Spleen (tissue), 11 donors: ENCODE data around the gene FRAS1. TPM values are rescaled to one million over a fixed set of nuclear protein-coding genes. Genes with fewer than 3 reads are reported as not detected.

Source experiments
- DNase-seq: peaks from one replicate; pipeline ENCODE4 v3.0.0-alpha.2; 2020
- H3K27ac ChIP-seq, 8 donors: fragments of 200-600 bp; sonication (generic) in 7 of 8; 1 replicate in 4 of 8; 2 replicates in 4 of 8; pipeline versions ENCODE4 v1.5.0 to v1.8.0; 2016 to 2021; ENCODE audit warnings: inconsistent platforms in 4 of 8, mild to moderate bottlenecking in 4 of 8, moderate library complexity in 1 of 8
- H3K27me3 ChIP-seq, 7 donors: fragments of 200-600 bp; sonication (generic) in 6 of 7; replicated peaks in 1 of 7; 1 replicate in 4 of 7; 2 replicates in 3 of 7; pipeline versions ENCODE4 v1.5.0 to v1.8.0; 2016 to 2021; ENCODE audit warnings: inconsistent platforms in 3 of 7, mild to moderate bottlenecking in 1 of 7
- H3K36me3 ChIP-seq, 6 donors: fragments of 200-600 bp; sonication (generic) in 5 of 6; 1 replicate in 4 of 6; 2 replicates in 2 of 6; pipeline versions ENCODE4 v1.5.0 to v1.8.0; 2016 to 2021; ENCODE audit warnings: inconsistent platforms in 2 of 6
- H3K4me1 ChIP-seq, 6 donors: fragments of 200-600 bp; sonication (generic) in 5 of 6; 1 replicate in 3 of 6; 2 replicates in 3 of 6; pipeline versions ENCODE4 v1.5.0 to v1.8.0; 2016 to 2021; ENCODE audit warnings: inconsistent platforms in 3 of 6
- H3K4me3 ChIP-seq, 8 donors: fragments of 200-600 bp; sonication (generic) in 7 of 8; 1 replicate in 4 of 8; 2 replicates in 4 of 8; pipeline versions ENCODE4 v1.5.0 to v1.8.0; 2016 to 2021; ENCODE audit warnings: inconsistent platforms in 4 of 8, mild to moderate bottlenecking in 4 of 8, moderate library complexity in 2 of 8
- H3K9me3 ChIP-seq, 8 donors: fragments of 200-600 bp; sonication (generic) in 7 of 8; 1 replicate in 4 of 8; 2 replicates in 4 of 8; pipeline versions ENCODE4 v1.5.0 to v1.8.0; 2016 to 2021; ENCODE audit warnings: inconsistent platforms in 4 of 8
- POLR2A ChIP-seq, 3 donors: fragments of 450-650 bp; IDR thresholded peaks; one replicate each; pipeline ENCODE4 v1.5.1; 2017; ENCODE audit warnings: antibody characterized with exemption in 3 of 3, mild to moderate bottlenecking in 1 of 3
- POLR2AphosphoS5 ChIP-seq, 3 donors: sonication (generic); formaldehyde crosslinking; IDR thresholded peaks; one replicate each; pipeline ENCODE4 v1.5.1; 2017; ENCODE audit warnings: antibody characterized with exemption in 3 of 3
- WGBS, 5 donors: extraction: QIAGEN DNeasy Blood & Tissue Kit in 3 of 5; methylation state at CpG; one replicate each; pipeline versions ENCODE4 v1.1.5 to v1.1.7; 2013 to 2018; 5-methylcytosine and 5-hydroxymethylcytosine counted together
- intact Hi-C: fragments of 100-400 bp; cut with DNase I; formaldehyde crosslinking; loops from one replicate; pipeline ENCODE4 v1.15.0; 2023; ENCODE audit warnings: low total_unique reads
- polyA plus RNA-seq, 3 donors: library from polyadenylated mRNA; stranded (reverse); fragments of 200-250 nt; gene quantifications; one replicate each; pipeline ENCODE4 v1.2.1, GENCODE V29; 2013
- total RNA-seq, 7 donors: library from RNA; depleted of rRNA in 3 of 7; stranded (reverse); fragments of >200 nt in 3 of 7; fragmentation: NEBNext Ultra II Directional in 4 of 7; extraction: Animal tissue kit (Norgen Biotek cat#: 25700) in 4 of 7; gene quantifications; one replicate each; pipeline versions ENCODE4 v1.1.0 to v1.2.1, GENCODE V29; 2016 to 2021
- TF ChIP-seq, protein P1 (sequence below), 11 experiments: fragments of 200-600 bp in 7 of 11; fragments of 450-650 bp in 4 of 11; sonication (generic) in 4 of 11; IDR thresholded peaks in 8 of 11; conservative IDR thresholded peaks in 3 of 11; 1 replicate in 7 of 11; 2 replicates in 4 of 11; pipeline versions ENCODE4 v1.4.0 to v1.8.0; 2016 to 2021; ENCODE audit warnings: antibody characterized with exemption in 11 of 11, inconsistent platforms in 4 of 11, mild to moderate bottlenecking in 1 of 11
- donor health status: healthy with polysubstance abuse.
- donor health status: DM: no; HTN: no; CAD: no; lungs with moderate emphysema.
- donor health status: DM: no; HTN: no; CAD: no.
- donor health status: Bipolar disorder and iron deficiency.
- donor health status: healthy.
- donor health status: DM: no; HTN: no; CAD: no.
- donor health status: DM: yes; HTN: yes; CAD: no.

Gene FRAS1
- total and polyA plus RNA-seq, 10 donors = 0.10 to 3.0 (median 1.3) TPM

DNA sequence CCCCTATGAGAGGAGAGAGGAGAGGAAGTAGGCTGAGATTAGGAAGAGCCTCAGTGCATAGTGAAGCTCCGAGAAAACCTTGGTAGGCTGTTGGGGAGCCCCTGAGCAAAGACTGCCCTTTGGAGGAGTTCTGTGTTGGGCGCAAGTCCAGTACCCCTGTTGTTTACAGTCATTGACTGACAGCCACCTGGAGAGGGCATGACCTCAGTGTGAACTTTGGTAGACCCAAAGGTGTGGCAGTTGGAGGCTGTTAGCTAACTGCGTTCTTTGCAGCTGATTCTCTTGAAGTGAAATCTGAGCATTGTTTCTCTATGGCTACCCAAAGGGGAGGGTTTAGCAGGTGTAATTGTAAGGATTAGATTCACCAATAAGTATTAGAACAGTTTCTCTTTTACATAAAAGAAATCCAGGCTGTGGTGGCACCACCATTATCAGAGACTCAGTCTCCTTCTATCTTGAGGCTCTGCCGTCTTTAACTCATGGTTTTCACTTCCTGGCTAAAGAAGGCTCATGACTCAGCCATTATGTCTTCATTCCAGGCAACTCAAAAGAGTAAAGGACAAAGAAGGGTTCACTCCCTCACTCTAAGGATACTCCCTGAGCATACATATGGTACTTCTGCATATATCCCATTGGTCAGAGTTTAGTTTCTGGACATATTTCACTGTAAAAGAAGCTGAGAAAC lies 527.9 kb downstream of the FRAS1 start:
- Histone ChIP-seq H3K4me3 (no peak overlapping the region), H3K27me3 (no peaks in the 10 kb centered on the region), H3K4me1 (no peaks in the 10 kb centered on the region), H3K9me3 (no peaks in the 10 kb centered on the region), H3K36me3 (peaks cover 0 to 100% (median 0%) of the 10 kb centered on the region in 6 donors), H3K27ac (no peak overlapping the region)
- intact Hi-C loops = no loop called here
- DNase-seq = no peak
- TF ChIP-seq POLR2A (IDR thresholded peaks at IDR 0.05) (no peak), POLR2AphosphoS5 (IDR thresholded peaks at IDR 0.05) (no peak)
- TF ChIP-seq, protein P1, sequence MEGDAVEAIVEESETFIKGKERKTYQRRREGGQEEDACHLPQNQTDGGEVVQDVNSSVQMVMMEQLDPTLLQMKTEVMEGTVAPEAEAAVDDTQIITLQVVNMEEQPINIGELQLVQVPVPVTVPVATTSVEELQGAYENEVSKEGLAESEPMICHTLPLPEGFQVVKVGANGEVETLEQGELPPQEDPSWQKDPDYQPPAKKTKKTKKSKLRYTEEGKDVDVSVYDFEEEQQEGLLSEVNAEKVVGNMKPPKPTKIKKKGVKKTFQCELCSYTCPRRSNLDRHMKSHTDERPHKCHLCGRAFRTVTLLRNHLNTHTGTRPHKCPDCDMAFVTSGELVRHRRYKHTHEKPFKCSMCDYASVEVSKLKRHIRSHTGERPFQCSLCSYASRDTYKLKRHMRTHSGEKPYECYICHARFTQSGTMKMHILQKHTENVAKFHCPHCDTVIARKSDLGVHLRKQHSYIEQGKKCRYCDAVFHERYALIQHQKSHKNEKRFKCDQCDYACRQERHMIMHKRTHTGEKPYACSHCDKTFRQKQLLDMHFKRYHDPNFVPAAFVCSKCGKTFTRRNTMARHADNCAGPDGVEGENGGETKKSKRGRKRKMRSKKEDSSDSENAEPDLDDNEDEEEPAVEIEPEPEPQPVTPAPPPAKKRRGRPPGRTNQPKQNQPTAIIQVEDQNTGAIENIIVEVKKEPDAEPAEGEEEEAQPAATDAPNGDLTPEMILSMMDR (IDR thresholded peaks at IDR 0.05 in 8 of 11, conservative IDR thresholded peaks at IDR 0.05 in 3 of 11) = no peak
- 77 to 92% (median 85%) methylated on average over 4 of the region's 4 CpGs for WGBS, 5 donors

DNA sequence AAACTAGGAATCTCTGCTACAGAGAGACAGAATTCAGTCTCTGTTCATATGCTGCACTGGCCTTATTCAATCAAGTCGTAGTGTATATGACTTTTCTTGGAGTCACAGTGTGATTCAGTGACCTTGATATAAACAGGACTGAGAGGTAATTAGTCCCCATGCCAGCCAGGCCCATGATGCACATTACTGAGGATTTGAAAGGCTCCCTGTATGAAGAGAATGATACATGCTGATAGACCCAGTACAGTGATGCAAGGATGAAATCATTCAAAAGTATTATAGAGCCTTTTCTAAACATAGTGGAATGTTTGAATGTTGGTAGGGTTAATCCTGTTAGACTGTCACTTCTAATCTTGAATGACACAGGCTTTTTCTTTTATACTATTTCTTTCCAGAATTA lies 528.5 kb downstream of the FRAS1 start:
- TF ChIP-seq, protein P1 (IDR thresholded peaks at IDR 0.05 in 8 of 11, conservative IDR thresholded peaks at IDR 0.05 in 3 of 11) = no peak
- TF ChIP-seq POLR2AphosphoS5 (IDR thresholded peaks at IDR 0.05) (no peak), POLR2A (IDR thresholded peaks at IDR 0.05) (no peak)
- intact Hi-C loops = no loop called here
- Histone ChIP-seq H3K4me3 (no peak overlapping the region), H3K27ac (no peak overlapping the region), H3K4me1 (no peaks in the 10 kb centered on the region), H3K36me3 (peaks cover 0 to 100% (median 0%) of the 10 kb centered on the region in 6 donors), H3K27me3 (no peaks in the 10 kb centered on the region), H3K9me3 (no peaks in the 10 kb centered on the region)
- no peak for DNase-seq
- 0 to 72% (median 49%) methylated on average over 1 of the region's 1 CpG for WGBS, 5 donors

DNA sequence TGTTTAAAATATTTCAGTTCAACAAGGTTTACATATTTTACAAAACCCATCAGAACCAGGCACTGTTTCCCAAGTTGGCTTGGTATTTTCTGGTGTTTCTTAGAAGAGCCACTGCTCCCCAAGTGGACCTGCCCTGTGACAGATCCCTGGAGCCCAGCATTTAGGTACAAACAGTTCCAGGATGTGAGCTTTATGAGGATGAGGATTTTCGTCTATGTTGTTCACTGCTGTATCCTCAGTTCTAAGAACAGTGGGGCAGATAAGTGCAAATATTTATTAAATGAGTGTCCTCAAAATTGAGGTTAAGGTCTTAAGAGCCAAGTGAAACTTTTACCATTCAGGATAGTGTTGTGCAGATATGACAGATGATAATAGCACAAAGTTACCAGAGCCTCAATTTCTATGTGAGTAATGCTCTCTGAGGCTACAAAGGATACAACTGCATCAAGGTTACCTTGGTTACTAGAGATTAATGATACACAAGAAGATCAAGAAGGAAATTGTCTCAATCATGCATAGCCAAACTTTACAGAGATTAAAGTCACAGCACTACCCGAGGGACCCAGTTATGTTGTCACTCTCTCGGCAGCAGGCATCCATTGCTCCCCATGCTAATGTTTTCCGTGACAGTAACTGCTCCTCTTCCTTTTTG lies 531.9 kb downstream of the FRAS1 start:
- intact Hi-C loops = no loop called here
- no peak overlapping the region for H3K27ac ChIP-seq
- no peak overlapping the region for H3K4me3 ChIP-seq
- no peaks in the 10 kb centered on the region for H3K27me3 ChIP-seq
- DNase-seq = no peak
- peaks cover 0 to 11% (median 0%) of the 10 kb centered on the region in 6 donors for H3K4me1 ChIP-seq
- no peaks in the 10 kb centered on the region for H3K9me3 ChIP-seq
- TF ChIP-seq POLR2AphosphoS5 (IDR thresholded peaks at IDR 0.05) (no peak), POLR2A (IDR thresholded peaks at IDR 0.05) (no peak)
- TF ChIP-seq, protein P1 (IDR thresholded peaks at IDR 0.05 in 8 of 11, conservative IDR thresholded peaks at IDR 0.05 in 3 of 11) = no peak
- 42 to 67% (median 63%) methylated on average over 4 of the region's 4 CpGs for WGBS, 5 donors
- peaks cover 0 to 100% (median 0%) of the 10 kb centered on the region in 6 donors for H3K36me3 ChIP-seq

DNA sequence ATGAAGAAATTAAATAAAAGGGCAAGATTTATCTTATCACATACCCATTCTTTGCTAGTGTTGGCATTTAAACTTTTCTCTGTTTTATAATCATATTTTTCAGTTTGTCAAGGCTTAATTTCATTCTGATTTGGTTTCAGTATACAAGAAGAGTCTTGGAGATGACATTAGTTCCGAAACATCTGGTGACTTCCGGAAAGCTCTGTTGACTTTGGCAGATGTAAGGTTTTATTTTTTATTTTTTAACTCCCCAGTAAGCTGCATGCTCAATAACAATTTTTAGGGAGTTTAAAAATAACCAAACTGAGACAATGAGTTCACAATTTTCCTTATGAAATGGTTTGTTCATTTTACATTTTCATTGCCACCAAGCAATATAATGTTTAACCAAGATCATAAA lies 534.3 kb downstream of the FRAS1 start:
- H3K9me3 ChIP-seq = no peaks in the 10 kb centered on the region
- no peak for DNase-seq
- no peak for TF ChIP-seq POLR2AphosphoS5 (IDR thresholded peaks at IDR 0.05)
- no peak for TF ChIP-seq POLR2A (IDR thresholded peaks at IDR 0.05)
- TF ChIP-seq, protein P1 (IDR thresholded peaks at IDR 0.05 in 8 of 11, conservative IDR thresholded peaks at IDR 0.05 in 3 of 11) = no peak
- H3K36me3 ChIP-seq = peaks cover 0 to 100% (median 0%) of the 10 kb centered on the region in 6 donors
- no peaks in the 10 kb centered on the region for H3K27me3 ChIP-seq
- WGBS, 5 donors = 74 to 92% (median 85%) methylated on average over 2 of the region's 2 CpGs
- H3K4me1 ChIP-seq = peaks cover 0 to 11% (median 0%) of the 10 kb centered on the region in 6 donors
- intact Hi-C loops = no loop called here
- no peak overlapping the region for H3K27ac ChIP-seq
- no peak overlapping the region for H3K4me3 ChIP-seq
